Measurements from ENCODE around the gene PLCB1. TPM values are rescaled to one million over a fixed set of nuclear protein-coding genes. Genes with fewer than 3 reads are reported as not detected.

Gene PLCB1
- total and polyA plus RNA-seq, 2 donors (not counting 1 experiment from before 2014, with no cell fraction given), result 13.4 to 23.3 TPM

GRCh38 chr20:8670207-8670892 is 538.3 kb downstream of the PLCB1 start:
- H3K27me3 ChIP-seq (ENCODE audit: control insufficient read depth, insufficient read depth, low read length), result no peaks in the 10 kb centered on the region
- no peaks in the 10 kb centered on the region for H3K79me2 ChIP-seq (ENCODE audit: control insufficient read depth, insufficient read depth, low read length)
- no peak for DNase-seq (ENCODE audit: low read depth in 2 of 2)
- TF ChIP-seq EZH2 (IDR thresholded peaks at IDR 0.05; ENCODE audit: low read length, missing control alignments), result no peak
- TF ChIP-seq, protein P1, sequence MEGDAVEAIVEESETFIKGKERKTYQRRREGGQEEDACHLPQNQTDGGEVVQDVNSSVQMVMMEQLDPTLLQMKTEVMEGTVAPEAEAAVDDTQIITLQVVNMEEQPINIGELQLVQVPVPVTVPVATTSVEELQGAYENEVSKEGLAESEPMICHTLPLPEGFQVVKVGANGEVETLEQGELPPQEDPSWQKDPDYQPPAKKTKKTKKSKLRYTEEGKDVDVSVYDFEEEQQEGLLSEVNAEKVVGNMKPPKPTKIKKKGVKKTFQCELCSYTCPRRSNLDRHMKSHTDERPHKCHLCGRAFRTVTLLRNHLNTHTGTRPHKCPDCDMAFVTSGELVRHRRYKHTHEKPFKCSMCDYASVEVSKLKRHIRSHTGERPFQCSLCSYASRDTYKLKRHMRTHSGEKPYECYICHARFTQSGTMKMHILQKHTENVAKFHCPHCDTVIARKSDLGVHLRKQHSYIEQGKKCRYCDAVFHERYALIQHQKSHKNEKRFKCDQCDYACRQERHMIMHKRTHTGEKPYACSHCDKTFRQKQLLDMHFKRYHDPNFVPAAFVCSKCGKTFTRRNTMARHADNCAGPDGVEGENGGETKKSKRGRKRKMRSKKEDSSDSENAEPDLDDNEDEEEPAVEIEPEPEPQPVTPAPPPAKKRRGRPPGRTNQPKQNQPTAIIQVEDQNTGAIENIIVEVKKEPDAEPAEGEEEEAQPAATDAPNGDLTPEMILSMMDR (conservative IDR thresholded peaks at IDR 0.05 in 1 of 2, IDR thresholded peaks at IDR 0.05 in 1 of 2; ENCODE audit: low read depth in 1 of 2, low read length in 2 of 2), result no peak
- no peak overlapping the region for H3K9ac ChIP-seq (ENCODE audit: insufficient read depth, low read length)
- H3K9me3 ChIP-seq (ENCODE audit: control insufficient read depth, insufficient read depth, low read depth, low read length), result no peaks in the 10 kb centered on the region
- H4K20me1 ChIP-seq (ENCODE audit: control insufficient read depth, extremely low read depth, insufficient read depth, low read length), result no peaks in the 10 kb centered on the region
- H2AFZ ChIP-seq (ENCODE audit: low read length), result no peak overlapping the region
- no peak overlapping the region for H3K4me3 ChIP-seq (replicated peaks in 1 of 4; ENCODE audit: control extremely low read depth in 1 of 4, insufficient read depth in 1 of 4, low read depth in 3 of 4, low read length in 4 of 4)
- H3K36me3 ChIP-seq (ENCODE audit: control insufficient read depth, insufficient read depth, low read length), result no peaks in the 10 kb centered on the region
- no peaks in the 10 kb centered on the region for H3K4me1 ChIP-seq (ENCODE audit: control insufficient read depth, extremely low read depth, insufficient read depth, low read length)
- H3K27ac ChIP-seq (ENCODE audit: insufficient read depth, low read length), result no peak overlapping the region
- H3K4me2 ChIP-seq (ENCODE audit: extremely low read depth, insufficient read depth, low read length), result no peak overlapping the region

DNA sequence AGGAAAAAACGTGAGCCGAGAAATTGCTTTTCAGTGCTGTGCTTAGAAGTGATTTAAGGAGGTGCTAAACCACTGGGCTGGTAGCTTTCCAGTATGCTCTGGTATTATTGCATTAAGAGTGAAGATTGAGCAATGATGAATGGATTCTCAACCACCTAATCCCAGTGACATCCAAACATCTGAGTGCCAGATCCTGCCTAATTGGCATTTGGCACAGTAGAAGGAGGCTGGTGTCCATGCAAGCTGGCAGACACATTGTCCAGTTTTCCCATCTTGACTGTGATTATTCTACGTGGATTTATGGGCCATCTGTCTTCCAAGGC is 538.8 kb downstream of the PLCB1 start:
- H3K27ac ChIP-seq (ENCODE audit: insufficient read depth, low read length), result no peak overlapping the region
- H4K20me1 ChIP-seq (ENCODE audit: control insufficient read depth, extremely low read depth, insufficient read depth, low read length), result no peaks in the 10 kb centered on the region
- no peak for TF ChIP-seq EZH2 (IDR thresholded peaks at IDR 0.05; ENCODE audit: low read length, missing control alignments)
- TF ChIP-seq, protein P1 (conservative IDR thresholded peaks at IDR 0.05 in 1 of 2, IDR thresholded peaks at IDR 0.05 in 1 of 2; ENCODE audit: low read depth in 1 of 2, low read length in 2 of 2), result no peak
- DNase-seq (ENCODE audit: low read depth in 2 of 2), result no peak
- no peak overlapping the region for H3K4me3 ChIP-seq (replicated peaks in 1 of 4; ENCODE audit: control extremely low read depth in 1 of 4, insufficient read depth in 1 of 4, low read depth in 3 of 4, low read length in 4 of 4)
- no peaks in the 10 kb centered on the region for H3K4me1 ChIP-seq (ENCODE audit: control insufficient read depth, extremely low read depth, insufficient read depth, low read length)
- H3K9ac ChIP-seq (ENCODE audit: insufficient read depth, low read length), result no peak overlapping the region
- H3K79me2 ChIP-seq (ENCODE audit: control insufficient read depth, insufficient read depth, low read length), result no peaks in the 10 kb centered on the region
- no peaks in the 10 kb centered on the region for H3K27me3 ChIP-seq (ENCODE audit: control insufficient read depth, insufficient read depth, low read length)
- H2AFZ ChIP-seq (ENCODE audit: low read length), result no peak overlapping the region
- H3K9me3 ChIP-seq (ENCODE audit: control insufficient read depth, insufficient read depth, low read depth, low read length), result no peaks in the 10 kb centered on the region
- no peaks in the 10 kb centered on the region for H3K36me3 ChIP-seq (ENCODE audit: control insufficient read depth, insufficient read depth, low read length)
- H3K4me2 ChIP-seq (ENCODE audit: extremely low read depth, insufficient read depth, low read length), result no peak overlapping the region

DNA sequence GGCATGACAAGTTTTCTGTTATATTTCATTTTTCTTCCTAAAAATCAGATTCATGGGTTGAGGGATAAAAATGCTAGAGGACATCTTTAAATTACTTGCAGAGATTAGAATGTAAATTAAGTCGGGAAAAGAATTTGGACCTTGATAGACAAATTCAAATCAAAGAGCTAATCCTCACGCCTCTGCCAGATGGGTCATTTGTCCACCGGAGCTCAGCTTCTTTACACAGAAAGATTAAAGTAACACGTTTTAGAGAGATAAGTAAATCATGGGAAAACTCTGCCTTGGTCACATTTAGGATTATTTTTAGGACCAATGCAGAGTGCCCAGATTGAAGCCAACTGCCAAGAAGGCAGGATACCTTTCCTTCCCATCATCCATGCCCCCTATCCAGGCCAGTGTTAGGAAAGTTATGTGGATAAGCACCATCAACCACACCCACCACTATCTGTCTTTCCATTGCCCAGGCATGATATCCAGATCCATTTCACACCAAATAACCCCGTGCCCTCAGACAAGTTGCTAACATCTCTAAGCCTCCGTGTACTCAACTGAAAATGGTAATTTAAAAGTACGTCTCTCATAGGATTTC is 539.4 kb downstream of the PLCB1 start:
- Histone ChIP-seq H4K20me1 (ENCODE audit: control insufficient read depth, extremely low read depth, insufficient read depth, low read length) (no peaks in the 10 kb centered on the region), H3K79me2 (ENCODE audit: control insufficient read depth, insufficient read depth, low read length) (no peaks in the 10 kb centered on the region), H3K4me3 (replicated peaks in 1 of 4; ENCODE audit: control extremely low read depth in 1 of 4, insufficient read depth in 1 of 4, low read depth in 3 of 4, low read length in 4 of 4) (no peak overlapping the region), H3K9ac (ENCODE audit: insufficient read depth, low read length) (no peak overlapping the region), H2AFZ (ENCODE audit: low read length) (no peak overlapping the region), H3K27me3 (ENCODE audit: control insufficient read depth, insufficient read depth, low read length) (no peaks in the 10 kb centered on the region), H3K4me2 (ENCODE audit: extremely low read depth, insufficient read depth, low read length) (no peak overlapping the region), H3K9me3 (ENCODE audit: control insufficient read depth, insufficient read depth, low read depth, low read length) (no peaks in the 10 kb centered on the region), H3K27ac (ENCODE audit: insufficient read depth, low read length) (no peak overlapping the region), H3K4me1 (ENCODE audit: control insufficient read depth, extremely low read depth, insufficient read depth, low read length) (no peaks in the 10 kb centered on the region), H3K36me3 (ENCODE audit: control insufficient read depth, insufficient read depth, low read length) (no peaks in the 10 kb centered on the region)
- no peak for DNase-seq (ENCODE audit: low read depth in 2 of 2)
- TF ChIP-seq, protein P1 (conservative IDR thresholded peaks at IDR 0.05 in 1 of 2, IDR thresholded peaks at IDR 0.05 in 1 of 2; ENCODE audit: low read depth in 1 of 2, low read length in 2 of 2), result no peak
- no peak for TF ChIP-seq EZH2 (IDR thresholded peaks at IDR 0.05; ENCODE audit: low read length, missing control alignments)
